GM18498 (cell line): ENCODE results near the gene SIGMAR1.

Source experiments
- ATAC-seq: cut with Tn5 transposase; IDR thresholded peaks from one replicate; pipeline ENCODE4 v1.9.1; 2021; ENCODE audit warnings: mild to moderate bottlenecking, moderate library complexity; ENCODE audit not compliant: unreplicated experiment

SIGMAR1 gene

GRCh38 chr9:34606190-34606589, 31.4 kb downstream of the SIGMAR1 start:
- no peak for ATAC-seq

DNA sequence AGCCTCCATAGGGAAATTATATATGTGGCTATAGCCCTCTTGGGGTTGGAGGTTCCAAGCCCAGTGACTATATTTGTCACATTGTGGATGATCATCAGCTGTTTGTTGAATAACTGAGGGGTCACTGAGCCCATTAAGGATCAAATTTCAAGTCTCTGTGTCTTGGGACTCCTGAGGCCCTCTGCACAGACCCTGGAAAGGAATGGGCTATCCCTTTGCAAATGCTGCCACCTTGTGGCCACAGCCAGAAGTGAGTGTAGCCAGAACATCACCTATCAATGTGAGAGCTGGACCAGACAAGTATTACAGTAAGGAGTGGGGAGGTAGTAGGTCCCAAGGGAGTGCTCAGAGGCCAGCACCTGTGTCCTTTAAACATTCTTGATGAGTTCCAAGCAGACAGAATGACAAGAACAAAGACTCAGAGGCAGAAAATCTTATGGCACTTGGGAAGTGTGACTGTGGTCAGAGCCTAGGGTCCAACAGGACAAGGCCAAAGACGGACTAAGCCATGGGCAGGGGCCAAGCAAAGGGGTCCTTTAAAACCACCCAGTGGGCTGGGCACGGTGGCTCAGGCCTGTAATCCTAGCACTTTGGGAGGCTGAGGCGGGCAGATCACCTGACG, 33.9 kb downstream of the SIGMAR1 start:
- ATAC-seq, result peak; percentile 75

DNA sequence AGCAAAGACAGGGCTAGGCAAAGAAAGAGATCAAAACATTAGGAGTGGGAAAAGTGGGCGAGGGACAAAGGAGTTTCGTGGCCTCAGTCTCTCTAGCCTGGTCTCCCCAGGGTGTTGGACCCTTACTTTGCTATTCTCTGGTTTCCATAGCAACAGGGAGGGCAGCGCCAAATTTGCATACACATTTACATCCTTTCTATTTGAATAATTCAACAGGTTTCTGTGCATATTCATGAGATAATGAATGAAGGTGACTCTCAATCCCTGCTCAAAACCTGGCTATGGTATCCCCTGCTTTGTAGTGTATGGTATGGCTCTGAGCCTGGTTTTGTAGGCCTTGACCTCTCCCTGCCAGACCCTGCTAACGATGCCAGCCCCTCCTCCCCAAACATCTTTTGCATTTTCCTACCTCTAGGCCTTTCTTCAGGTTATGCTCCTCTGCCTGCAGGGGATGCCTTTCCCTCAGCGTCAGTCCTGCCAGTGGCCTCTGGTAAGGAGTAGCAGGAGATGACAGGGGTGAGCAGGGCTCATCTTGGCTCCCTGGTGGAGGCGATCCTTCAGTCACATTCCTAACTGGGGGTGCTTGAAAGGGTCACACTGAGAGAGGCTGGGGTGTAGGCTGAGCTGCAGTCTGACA, 35.5 kb downstream of the SIGMAR1 start:
- ATAC-seq, result no peak

DNA sequence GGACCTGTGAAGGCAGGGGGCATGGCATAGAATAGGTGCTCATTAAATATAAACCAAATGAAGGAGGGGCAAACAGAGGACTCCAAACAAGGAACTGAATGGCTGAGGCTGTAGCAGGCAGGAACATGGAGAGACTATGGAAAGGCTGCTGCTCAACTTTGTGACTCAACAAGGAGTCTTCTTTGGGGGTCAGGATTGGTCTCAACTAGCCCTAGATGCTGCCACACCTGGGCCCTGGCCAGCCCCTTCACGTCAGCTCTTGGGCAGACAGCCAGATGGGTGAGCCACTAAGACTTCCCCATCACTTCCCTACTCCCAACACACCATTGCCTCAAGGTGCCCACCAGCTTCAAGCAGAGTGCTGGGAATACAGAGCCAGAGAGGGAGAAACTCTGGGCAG, 36.7 kb downstream of the SIGMAR1 start:
- ATAC-seq, result no peak

DNA sequence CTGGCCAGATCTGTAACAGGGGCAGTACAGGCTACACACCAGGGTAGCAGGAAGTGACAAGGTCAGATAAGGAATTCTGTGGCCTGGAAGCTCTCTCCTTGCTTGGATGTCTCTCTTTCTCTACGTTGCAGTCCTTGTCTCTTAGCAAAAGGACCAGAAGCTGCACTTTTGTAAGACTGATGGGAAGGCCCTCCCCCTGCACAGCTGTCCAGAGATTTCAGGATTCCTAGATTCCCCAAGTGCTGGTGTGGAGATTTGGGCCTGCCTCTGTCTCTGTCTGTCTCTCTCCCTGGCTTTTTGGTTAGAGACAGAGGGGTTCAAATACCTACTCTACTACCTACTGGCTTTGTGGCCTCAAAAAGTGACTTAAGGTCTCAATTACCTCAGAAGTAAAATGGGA, 38.0 kb downstream of the SIGMAR1 start:
- no peak for ATAC-seq

- ATAC-seq, result no peak
Observed at GRCh38 chr9:34594177-34594576, 43.4 kb downstream of the SIGMAR1 start.

- ATAC-seq, result no peak
Observed at GRCh38 chr9:34592895-34593601, 44.5 kb downstream of the SIGMAR1 start.

DNA sequence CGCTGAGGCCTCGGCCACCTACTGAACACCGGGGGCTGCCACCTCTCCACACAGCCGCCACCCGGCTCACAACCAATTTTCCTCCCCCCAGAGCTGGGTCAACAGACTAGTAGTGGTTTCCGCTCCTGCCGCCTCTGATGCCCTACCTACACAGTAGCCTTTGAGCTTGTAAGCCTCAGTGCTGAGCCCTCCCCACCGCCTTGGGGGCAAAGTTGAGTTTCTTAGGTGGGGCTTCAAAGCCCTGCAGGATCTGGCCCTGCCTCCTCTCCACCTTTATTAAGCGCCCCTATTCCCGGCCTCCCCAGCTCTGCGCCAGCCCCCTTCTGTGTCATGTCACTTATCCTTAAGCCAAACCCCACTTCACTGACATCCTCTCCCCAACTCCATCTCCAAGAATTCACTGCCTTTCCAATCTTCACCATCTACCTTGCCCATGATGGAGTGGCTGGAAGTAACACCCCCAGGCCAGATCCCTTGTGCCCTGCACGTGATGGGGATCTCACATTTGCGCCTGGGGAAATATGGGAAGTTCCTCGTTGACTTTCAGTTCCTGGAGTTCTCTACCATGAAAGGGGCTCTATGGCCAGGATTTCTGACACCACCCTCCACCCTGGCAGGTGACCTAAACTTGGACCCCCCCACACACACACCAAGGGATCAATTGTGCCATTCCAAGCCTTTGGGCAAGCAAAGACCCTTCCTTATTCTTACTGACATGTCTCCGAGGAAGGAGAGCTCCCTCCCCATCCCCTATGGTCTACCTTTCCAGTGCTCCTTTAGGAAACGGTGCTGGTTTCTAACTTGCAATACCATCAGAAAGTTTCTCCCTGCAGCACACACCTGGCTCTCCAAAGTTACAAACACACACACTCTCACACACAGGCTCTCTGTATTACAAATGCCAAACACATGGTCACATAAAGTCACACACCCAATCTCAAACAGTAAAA, 45.4 kb downstream of the SIGMAR1 start:
- no peak for ATAC-seq

DNA sequence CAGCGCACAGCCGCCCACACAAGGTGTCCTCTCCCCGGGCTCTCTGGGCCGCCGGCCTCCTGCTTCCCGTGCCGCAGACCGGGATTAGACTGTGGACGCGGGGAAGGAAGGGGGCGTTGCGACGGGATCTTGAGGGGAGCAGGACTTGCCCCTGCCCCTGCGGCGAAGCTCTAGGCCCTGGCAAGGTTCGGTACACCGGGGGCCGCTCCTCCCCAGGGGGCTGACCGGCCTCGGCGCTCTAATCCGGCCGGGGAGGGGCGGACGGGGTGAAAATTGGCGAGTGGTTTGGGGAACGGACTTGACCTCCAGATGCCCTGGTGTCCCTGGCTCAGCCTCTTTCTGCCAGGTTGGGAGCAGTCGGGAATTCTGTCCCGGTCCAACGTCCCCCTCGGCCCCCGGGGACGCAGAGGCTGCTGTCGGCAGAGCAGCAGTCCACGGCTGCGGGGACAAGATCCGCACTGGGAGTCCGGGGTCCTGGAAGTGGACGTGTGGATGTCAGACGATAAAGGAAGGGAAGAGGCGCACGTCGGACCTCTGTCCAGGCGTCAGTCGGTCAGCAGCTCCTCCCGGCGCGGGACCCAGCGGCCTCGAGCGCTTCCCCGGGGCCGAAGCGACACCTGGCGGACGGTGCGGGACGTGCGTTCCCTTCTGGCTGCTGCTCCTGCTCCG, 46.2 kb downstream of the SIGMAR1 start:
- peak; percentile 77 for ATAC-seq

- no peak for ATAC-seq
Observed at GRCh38 chr9:34590381-34591247, 47.0 kb downstream of the SIGMAR1 start.

- no peak for ATAC-seq
Observed at GRCh38 chr9:34589636-34590380, 47.8 kb downstream of the SIGMAR1 start, which contains the start of gene CNTFR. TSS of gene CNTFR (minus strand) at chr9:34589724. CDS start at chr9:34568981, 20,743 bp downstream.

DNA sequence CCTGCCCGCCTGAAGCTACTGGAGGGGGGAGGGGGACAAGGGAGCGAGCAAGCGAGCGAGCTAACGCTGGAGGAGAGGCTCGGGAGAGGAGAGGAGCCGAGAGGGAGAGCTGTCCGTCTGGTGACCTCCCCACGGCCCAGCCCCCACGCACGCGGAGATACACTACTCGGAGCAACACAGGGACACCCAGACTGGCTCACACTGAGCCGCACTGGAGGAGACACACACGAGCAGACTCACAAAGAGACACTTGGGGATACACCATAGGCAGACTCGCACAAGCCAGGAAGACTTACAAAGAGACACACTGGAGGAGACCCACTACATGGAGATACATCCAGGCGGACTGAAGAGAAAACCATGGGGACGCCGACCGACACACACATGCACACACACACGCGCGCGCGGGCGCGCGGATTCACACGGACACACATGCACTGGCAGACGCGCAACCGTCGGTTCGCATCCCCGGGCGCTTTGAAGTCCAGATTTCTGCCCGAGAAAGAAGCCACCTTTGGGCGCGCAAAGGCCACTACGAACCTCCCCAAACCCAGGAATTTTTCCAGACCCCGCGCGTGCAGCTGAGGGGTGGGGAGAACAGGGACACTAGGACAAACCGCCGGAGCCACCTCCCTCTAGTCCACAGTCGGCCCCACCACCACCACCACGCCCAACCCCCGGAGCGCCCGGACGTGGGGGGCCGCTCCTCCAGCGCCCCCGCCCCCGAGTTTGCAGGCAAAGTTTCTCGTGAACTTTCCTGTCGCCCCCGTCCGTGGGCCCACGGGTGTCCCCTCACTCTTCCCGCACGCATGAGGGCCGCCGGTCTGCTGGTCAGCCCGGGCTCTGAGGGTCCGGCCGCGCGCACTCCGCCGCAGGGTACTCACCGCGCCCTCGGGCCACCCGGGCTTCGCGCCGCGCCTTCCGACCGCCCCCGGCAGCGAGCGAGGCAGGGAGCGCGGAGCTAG, 48.6 kb downstream of the SIGMAR1 start:
- no peak for ATAC-seq

DNA sequence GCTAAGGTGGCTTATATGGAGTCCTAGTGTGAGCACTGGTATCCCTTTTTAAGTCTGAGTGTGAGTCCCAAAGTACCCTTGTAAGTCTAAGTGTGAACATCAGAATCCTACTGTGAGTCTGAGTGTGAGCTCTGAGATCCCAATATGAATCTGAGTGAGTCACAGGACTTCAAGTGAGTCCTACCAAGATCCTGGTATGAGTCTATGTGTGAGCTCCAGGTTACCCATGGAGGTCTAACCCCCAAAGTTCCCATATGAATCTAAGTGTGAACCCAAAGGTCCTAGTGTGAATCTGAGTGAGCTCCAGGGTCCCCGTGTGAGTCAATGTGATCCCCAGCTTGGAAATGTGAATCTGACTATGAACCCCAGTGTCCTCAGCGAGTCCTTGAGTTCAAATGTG, 50.3 kb downstream of the SIGMAR1 start:
- ATAC-seq, result no peak

GRCh38 chr9:34585946-34586669, 51.5 kb downstream of the SIGMAR1 start:
- ATAC-seq, result no peak

GRCh38 chr9:34584970-34585369, 52.6 kb downstream of the SIGMAR1 start:
- no peak for ATAC-seq
